Lung (tissue), 12 donors: ENCODE results near the gene PRCD. TPM values are rescaled to one million over a fixed set of nuclear protein-coding genes. Genes with fewer than 3 reads are reported as not detected.
A peak's percentile ranks its signal among the peaks of the same experiment; 100 is the strongest.

ENCODE experiments used
- ATAC-seq: fragments of 200-7000 bp; cut with Tn5 transposase; one replicate; pipeline ENCODE4 v1.9.1; 2020; ENCODE audit warnings: moderate number of reproducible peaks; ENCODE audit not compliant: insufficient read depth, low FRiP score
- DNase-seq, 3 donors: peaks; one replicate each; pipeline ENCODE4 v3.0.0-alpha.2; 2013 to 2017
- H3K27ac ChIP-seq, 2 donors: one replicate each; pipeline ENCODE4 v1.5.1; 2013; ENCODE audit warnings: mild to moderate bottlenecking in 2 of 2, moderate library complexity in 2 of 2, control low read depth in 1 of 2, inconsistent platforms in 1 of 2, low read depth in 1 of 2, low read length in 1 of 2
- H3K27me3 ChIP-seq, 3 donors: one replicate each; pipeline ENCODE4 v1.5.1; 2013; ENCODE audit warnings: low read length in 2 of 3; ENCODE audit not compliant: control insufficient read depth in 3 of 3, insufficient read depth in 3 of 3
- H3K36me3 ChIP-seq, 4 donors: one replicate each; pipeline ENCODE4 v1.5.1; 2013; ENCODE audit warnings: low read length in 4 of 4, mild to moderate bottlenecking in 1 of 4, moderate library complexity in 1 of 4; ENCODE audit not compliant: control insufficient read depth in 4 of 4, insufficient read depth in 4 of 4
- H3K4me1 ChIP-seq, 5 donors: one replicate each; pipeline ENCODE4 v1.5.1; 2013; ENCODE audit warnings: low read length in 5 of 5, mild to moderate bottlenecking in 2 of 5, moderate library complexity in 1 of 5; ENCODE audit not compliant: control insufficient read depth in 5 of 5, insufficient read depth in 5 of 5
- H3K4me3 ChIP-seq: one replicate; pipeline ENCODE4 v1.5.1; 2013; ENCODE audit warnings: mild to moderate bottlenecking, control low read depth, moderate library complexity
- H3K9ac ChIP-seq, 2 donors: one replicate each; pipeline ENCODE4 v1.5.1; 2013; ENCODE audit warnings: low read length in 2 of 2, control low read depth in 1 of 2; ENCODE audit not compliant: insufficient read depth in 1 of 2
- H3K9me3 ChIP-seq, 4 donors: one replicate each; pipeline ENCODE4 v1.5.1; 2013; ENCODE audit warnings: low read length in 3 of 4, mild to moderate bottlenecking in 1 of 4, moderate library complexity in 1 of 4; ENCODE audit not compliant: control insufficient read depth in 4 of 4, insufficient read depth in 3 of 4
- WGBS, 2 donors: extraction: QIAGEN DNeasy Blood & Tissue Kit; methylation state at CpG; one replicate each; pipeline ENCODE4 v1.1.7; 2013; 5-methylcytosine and 5-hydroxymethylcytosine counted together
- polyA plus RNA-seq, 2 donors: library from polyadenylated mRNA; stranded (reverse); fragments of 200-250 nt; gene quantifications; one replicate each; pipeline ENCODE4 v1.2.1, GENCODE V29; 2013
- total RNA-seq, 2 donors: library from RNA; depleted of rRNA in 1 of 2; stranded (reverse); fragments of >200 nt in 1 of 2; gene quantifications; one replicate each; pipeline ENCODE4 v1.2.1, GENCODE V29; 2014 to 2021
- TF ChIP-seq, protein P1 (sequence below): IDR thresholded peaks from 2 replicates; pipeline ENCODE4 v1.5.1; 2012; ENCODE audit warnings: mild to moderate bottlenecking; ENCODE audit errors: control extremely low read depth, extremely low read depth
- donor health status: control.
- donor health status: control.
- donor health status: Bipolar disorder and iron deficiency.
- donor health status: healthy.
- donor health status: DM: yes; HTN: yes; CAD: no.

The PRCD gene
- total and polyA plus RNA-seq, 4 donors: 2.0 to 11.3 (median 5.6) TPM

DNA sequence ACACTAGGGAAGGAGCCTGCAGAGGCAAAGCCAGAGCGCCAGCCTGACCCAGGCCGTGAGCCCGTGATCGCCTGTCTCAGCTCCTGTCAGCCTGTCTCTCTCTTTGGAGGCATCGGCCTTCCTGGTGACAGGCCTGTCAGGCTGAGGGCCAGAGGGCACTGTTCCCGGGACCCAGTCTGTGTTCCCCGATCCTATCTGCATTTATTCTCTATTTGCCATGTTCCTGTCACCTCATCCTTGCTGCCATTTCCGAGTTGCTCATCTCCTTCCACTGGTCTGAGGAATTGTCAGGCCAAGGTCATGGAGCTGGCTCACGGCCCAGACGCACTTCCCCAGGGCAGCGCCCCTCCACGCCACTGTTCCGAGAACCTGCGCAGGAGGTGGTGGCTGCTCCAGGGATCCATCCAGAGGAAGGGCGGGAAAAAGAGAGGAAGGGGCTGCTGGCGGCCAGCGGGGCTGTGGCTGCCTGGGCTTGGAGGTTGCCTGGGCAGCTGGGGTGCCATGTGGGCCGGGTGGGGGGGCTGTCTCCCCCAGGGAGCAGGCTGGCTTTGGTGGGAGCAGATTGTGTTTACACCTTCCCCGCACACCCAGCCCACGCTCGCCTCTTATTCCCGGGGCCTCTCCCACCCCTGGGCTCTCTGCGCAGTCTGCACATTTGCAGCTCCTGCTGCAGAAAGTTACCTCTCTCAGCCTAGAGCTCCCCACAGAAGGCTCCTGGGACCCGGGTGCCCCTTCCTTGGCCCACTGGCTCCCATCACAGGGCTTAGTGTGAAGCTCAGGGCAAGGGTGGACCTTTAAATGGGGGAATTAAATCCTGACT is 4.9 kb downstream of the PRCD start:
- Histone ChIP-seq H3K9me3 (no peaks in the 10 kb centered on the region), H3K4me1 (peaks cover 0 to 66% (median 33%) of the 10 kb centered on the region in 5 donors), H3K36me3 (no peaks in the 10 kb centered on the region), H3K27me3 (peaks cover 0 to 8% (median 4%) of the 10 kb centered on the region in 3 donors), H3K4me3 (no peak overlapping the region), H3K9ac (peak overlapping the region in 1 of 2 donors; percentile 6), H3K27ac (peak overlapping the region; percentile 47 to 71)
- DNase-seq (no peak), ATAC-seq (no peak)
- WGBS, 2 donors: 58 to 59% methylated on average over 21 to 24 of the region's 24 CpGs
- TF ChIP-seq, protein P1, sequence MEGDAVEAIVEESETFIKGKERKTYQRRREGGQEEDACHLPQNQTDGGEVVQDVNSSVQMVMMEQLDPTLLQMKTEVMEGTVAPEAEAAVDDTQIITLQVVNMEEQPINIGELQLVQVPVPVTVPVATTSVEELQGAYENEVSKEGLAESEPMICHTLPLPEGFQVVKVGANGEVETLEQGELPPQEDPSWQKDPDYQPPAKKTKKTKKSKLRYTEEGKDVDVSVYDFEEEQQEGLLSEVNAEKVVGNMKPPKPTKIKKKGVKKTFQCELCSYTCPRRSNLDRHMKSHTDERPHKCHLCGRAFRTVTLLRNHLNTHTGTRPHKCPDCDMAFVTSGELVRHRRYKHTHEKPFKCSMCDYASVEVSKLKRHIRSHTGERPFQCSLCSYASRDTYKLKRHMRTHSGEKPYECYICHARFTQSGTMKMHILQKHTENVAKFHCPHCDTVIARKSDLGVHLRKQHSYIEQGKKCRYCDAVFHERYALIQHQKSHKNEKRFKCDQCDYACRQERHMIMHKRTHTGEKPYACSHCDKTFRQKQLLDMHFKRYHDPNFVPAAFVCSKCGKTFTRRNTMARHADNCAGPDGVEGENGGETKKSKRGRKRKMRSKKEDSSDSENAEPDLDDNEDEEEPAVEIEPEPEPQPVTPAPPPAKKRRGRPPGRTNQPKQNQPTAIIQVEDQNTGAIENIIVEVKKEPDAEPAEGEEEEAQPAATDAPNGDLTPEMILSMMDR: no peak

DNA sequence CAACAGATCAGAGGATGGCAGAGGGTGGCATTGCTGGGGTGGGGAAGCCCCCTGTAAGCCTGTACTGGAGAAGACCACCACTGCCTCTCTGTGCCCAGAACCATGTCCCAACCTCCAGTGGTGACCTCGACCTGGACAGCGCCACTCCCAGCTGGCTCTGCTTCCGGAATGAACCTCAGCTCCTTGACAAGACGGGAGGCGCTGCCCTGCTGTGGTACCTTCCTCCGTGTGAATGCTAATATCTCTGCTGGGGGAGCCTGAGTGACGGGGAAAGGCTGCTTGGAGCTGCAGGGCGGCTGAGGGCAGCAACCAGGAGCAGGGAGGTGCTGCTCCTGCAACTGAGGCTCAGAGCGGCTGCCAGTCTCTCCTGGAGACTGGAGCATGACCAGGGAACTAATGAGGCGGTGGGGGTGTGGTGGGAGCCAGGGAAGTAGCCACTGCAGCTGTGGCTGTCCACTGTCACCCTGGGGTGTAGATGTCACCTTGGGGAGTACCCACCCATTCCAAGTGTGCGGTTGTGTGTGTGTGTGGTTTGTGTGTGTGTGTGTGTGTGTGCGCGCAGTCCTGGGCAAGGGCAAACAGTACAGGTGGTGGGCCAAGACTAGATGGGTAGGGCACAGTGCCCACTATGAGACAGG is 6.2 kb downstream of the PRCD start:
- 69 to 82% methylated on average over 13 of the region's 13 CpGs for WGBS, 2 donors
- H3K4me3 ChIP-seq: no peak overlapping the region
- H3K27me3 ChIP-seq: peaks cover 0 to 7% (median 4%) of the 10 kb centered on the region in 3 donors
- peaks cover 0 to 61% (median 27%) of the 10 kb centered on the region in 5 donors for H3K4me1 ChIP-seq
- no peaks in the 10 kb centered on the region for H3K36me3 ChIP-seq
- H3K27ac ChIP-seq: peak overlapping the region in 1 of 2 donors; percentile 40
- no peaks in the 10 kb centered on the region for H3K9me3 ChIP-seq
- TF ChIP-seq, protein P1: no peak
- DNase-seq (no peak), ATAC-seq (no peak)
- no peak overlapping the region for H3K9ac ChIP-seq

DNA sequence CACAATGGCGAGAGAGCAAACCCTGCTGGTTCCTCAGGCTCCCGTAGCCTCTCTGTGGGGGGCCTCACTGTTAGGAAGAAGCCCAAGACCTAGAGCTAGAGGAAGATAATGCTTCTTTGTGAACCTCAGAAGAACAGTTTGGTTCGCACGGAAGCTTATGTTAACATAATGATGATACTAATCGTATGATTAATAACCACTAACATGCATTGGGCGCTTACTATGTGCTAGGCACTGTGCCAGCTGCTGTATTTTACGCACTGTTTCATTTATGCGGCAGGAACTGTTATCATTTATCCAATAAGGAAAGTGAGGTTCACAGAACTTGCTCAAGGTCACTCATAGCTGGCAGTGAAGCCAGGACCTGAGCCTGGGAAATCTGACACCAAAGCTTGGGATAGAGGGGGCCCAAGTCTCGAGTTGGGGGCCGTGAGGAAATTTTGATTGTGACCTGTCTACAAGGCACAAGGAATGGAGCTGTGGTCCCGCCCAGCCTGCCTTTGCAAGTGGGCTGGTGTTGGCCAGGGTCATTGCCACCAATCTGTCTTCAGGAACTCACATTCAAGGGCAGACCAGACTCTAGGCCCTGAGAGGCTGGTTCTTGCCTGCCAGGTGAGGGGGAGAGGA is 6.8 kb downstream of the PRCD start:
- no peaks in the 10 kb centered on the region for H3K36me3 ChIP-seq
- no peak overlapping the region for H3K9ac ChIP-seq
- ATAC-seq (no peak), DNase-seq (no peak)
- H3K9me3 ChIP-seq: no peaks in the 10 kb centered on the region
- H3K4me1 ChIP-seq: peaks cover 0 to 59% (median 27%) of the 10 kb centered on the region in 5 donors
- WGBS, 2 donors: 54 to 55% methylated on average over 11 of the region's 11 CpGs
- TF ChIP-seq, protein P1: no peak
- peak overlapping the region; percentile 6 to 60 for H3K27ac ChIP-seq
- peaks cover 0 to 7% (median 4%) of the 10 kb centered on the region in 3 donors for H3K27me3 ChIP-seq
- H3K4me3 ChIP-seq: no peak overlapping the region
